Upper lobe of right lung (tissue), 1 donor: ENCODE measurements around the gene TEKT5. TPM values are rescaled to one million over a fixed set of nuclear protein-coding genes. Genes with fewer than 3 reads are reported as not detected.

Experiments used
- ATAC-seq: fragments of 200-7000 bp; cut with Tn5 transposase; one replicate; pipeline ENCODE4 v1.9.1; 2020; ENCODE audit warnings: mild to moderate bottlenecking, moderate library complexity
- DNase-seq: peaks from one replicate; pipeline ENCODE4 v3.0.0-alpha.2; 2020
- H3K27ac ChIP-seq: fragments of 200-600 bp; one replicate; pipeline ENCODE4 v1.8.0; 2022
- H3K27me3 ChIP-seq: fragments of 200-600 bp; one replicate; pipeline ENCODE4 v1.8.0; 2022; ENCODE audit warnings: mild to moderate bottlenecking
- H3K36me3 ChIP-seq: fragments of 200-600 bp; one replicate; pipeline ENCODE4 v1.8.0; 2022
- H3K4me1 ChIP-seq: fragments of 200-600 bp; one replicate; pipeline ENCODE4 v1.8.0; 2022
- H3K4me3 ChIP-seq: fragments of 200-600 bp; one replicate; pipeline ENCODE4 v1.8.0; 2022; ENCODE audit warnings: mild to moderate bottlenecking
- H3K9me3 ChIP-seq: fragments of 200-600 bp; one replicate; pipeline ENCODE4 v1.8.0; 2022
- CTCF ChIP-seq: fragments of 200-600 bp; IDR thresholded peaks from one replicate; pipeline ENCODE4 v1.8.0; 2022; ENCODE audit warnings: antibody characterized with exemption
- intact Hi-C: fragments of 100-400 bp; cut with DNase I; formaldehyde crosslinking; loops from one replicate; pipeline ENCODE4 v1.11.0; 2022
- total RNA-seq: library from RNA; stranded (reverse); fragmentation: NEBNext Ultra II Directional; extraction: Animal tissue kit (Norgen Biotek cat#: 25700); gene quantifications from one replicate; pipeline ENCODE4 v1.2.1, GENCODE V29; 2021
- donor health status: DM: no; HTN: yes; CAD: no; lungs with severe emphysema.

TEKT5 gene
- total RNA-seq, 1 donor from 2014 or later: not detected

DNA sequence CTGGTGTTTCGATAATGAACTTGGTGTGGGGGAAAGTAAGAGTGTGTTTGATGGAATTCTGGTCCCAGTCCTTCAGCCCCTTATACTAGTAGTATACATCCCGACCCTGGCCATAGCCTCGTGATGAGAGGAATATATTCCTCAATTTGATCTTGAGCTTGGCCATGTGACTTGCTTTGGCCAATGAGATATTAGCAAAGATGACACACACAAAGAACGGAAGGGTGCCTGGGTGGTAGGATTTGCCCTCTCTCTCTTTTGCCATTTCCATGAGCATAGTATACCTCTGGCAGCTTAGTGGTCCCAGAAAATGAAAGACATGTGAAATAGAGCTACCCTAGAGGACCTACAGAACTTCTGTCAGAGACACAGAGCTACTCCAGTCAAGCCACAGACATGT, 111.5 kb downstream of the TEKT5 start:
- ATAC-seq (no peak), DNase-seq (no peak)
- no peak for TF ChIP-seq CTCF
- Histone ChIP-seq H3K9me3 (no peaks in the 10 kb centered on the region), H3K4me3 (no peak overlapping the region), H3K36me3 (no peaks in the 10 kb centered on the region), H3K27ac (no peak overlapping the region), H3K4me1 (peaks cover 14% of the 10 kb centered on the region), H3K27me3 (no peaks in the 10 kb centered on the region)
- intact Hi-C loops: no loop called here

- ATAC-seq (no peak), DNase-seq (no peak)
- Histone ChIP-seq H3K27ac (peak overlapping the region; percentile 94), H3K9me3 (no peaks in the 10 kb centered on the region), H3K36me3 (no peaks in the 10 kb centered on the region), H3K4me3 (no peak overlapping the region), H3K4me1 (peaks cover 31% of the 10 kb centered on the region), H3K27me3 (no peaks in the 10 kb centered on the region)
- intact Hi-C loops: no loop called here
- TF ChIP-seq CTCF: no peak
Measured at GRCh38 chr16:10581507-10581906, 113.2 kb downstream of the TEKT5 start.

- TF ChIP-seq CTCF: no peak
Measured at GRCh38 chr16:10580883-10581247, 113.9 kb downstream of the TEKT5 start.

DNA sequence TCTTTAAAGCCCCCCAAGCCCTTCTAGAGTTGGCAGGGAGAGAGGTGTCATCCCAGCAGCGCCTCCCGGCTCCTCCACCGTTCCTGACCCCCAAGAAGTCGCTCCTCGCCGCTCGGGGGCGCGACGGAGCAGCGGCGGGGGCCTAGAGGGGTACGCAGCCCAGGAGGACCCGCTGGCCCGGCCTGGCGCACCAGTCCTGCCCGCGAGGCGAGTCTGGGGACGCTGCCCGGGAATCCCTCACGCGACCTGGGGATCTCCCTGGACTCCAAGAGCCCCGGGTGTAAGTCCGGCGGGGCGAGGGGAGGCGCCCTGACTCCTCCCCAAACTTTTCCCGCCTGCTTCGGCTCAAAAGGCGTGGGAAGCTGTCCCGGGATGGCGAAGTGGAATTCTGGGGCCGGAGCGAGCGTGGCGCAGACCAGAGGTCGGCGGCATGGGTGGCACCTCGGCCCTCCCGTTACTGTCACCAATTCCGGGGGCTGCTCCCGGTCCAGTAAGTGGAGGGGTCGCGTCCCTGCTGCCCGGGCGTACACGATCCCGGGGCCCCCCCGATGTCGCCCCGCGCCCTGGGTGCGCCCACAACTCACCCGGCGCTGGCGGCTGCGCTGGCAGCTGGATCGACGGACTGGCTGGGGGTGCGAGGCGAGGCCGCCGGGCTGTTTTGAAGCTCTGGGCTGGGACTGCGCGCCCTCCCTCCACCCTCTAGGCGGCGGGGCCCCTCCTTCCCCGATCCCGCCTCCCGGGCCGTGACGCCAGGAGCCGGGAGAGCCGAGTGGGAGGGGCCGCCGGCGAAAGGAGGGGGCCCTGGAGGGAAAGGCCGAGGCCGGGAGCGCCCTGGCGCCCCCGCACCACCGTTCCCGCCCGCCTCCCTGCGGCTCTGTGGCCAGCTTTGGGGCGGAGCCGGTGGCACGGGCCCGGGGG, 114.5 kb downstream of the TEKT5 start, which contains the start of gene EMP2:
Gene EMP2 (minus strand): TSS at position 634 of the 918 bp plus-strand sequence. CDS start 32,981 bp downstream, outside the sequence.
- no peaks in the 10 kb centered on the region for H3K36me3 ChIP-seq
- intact Hi-C loops: no loop called here
- H3K9me3 ChIP-seq: no peaks in the 10 kb centered on the region
- DNase-seq (peak; percentile 93), ATAC-seq (peak; percentile 90)
- no peaks in the 10 kb centered on the region for H3K27me3 ChIP-seq
- peak; percentile 54 for TF ChIP-seq CTCF
- peak within 1 kb of the TSS; percentile 94 for H3K27ac ChIP-seq
- H3K4me1 ChIP-seq: peaks cover 43% of the 10 kb centered on the region
- peak within 1 kb of the TSS; percentile 69 for H3K4me3 ChIP-seq

More at GRCh38 chr16:10580883-10581247, 113.9 kb downstream of the TEKT5 start:
- Histone ChIP-seq H3K36me3 (no peaks in the 10 kb centered on the region), H3K27me3 (no peaks in the 10 kb centered on the region), H3K4me3 (peak overlapping the region; percentile 69), H3K9me3 (no peaks in the 10 kb centered on the region), H3K4me1 (peaks cover 37% of the 10 kb centered on the region), H3K27ac (peak overlapping the region; percentile 94)
- intact Hi-C loops: no loop called here
- no peak for DNase-seq
- no peak for ATAC-seq

DNA sequence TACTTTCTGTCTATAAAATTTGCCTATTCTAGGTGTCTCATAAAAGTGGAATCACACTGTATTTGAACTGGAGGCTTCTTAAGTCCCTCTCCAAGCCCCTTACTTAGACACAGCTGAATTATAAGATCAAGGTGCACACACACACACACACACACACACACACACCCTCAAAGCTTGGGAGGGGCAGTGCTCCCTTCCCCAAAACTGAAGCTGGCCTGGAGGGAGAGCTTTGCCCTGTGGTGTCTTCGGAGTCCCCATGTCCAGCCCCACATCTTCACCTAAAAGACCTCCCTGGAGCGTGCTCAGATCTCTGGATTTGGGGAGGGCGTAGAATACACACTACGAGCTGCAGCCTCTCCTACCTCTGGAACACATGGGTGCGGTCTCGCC, 115.2 kb downstream of the TEKT5 start:
- Histone ChIP-seq H3K27ac (peak overlapping the region; percentile 94), H3K36me3 (no peaks in the 10 kb centered on the region), H3K4me3 (peak overlapping the region; percentile 69), H3K9me3 (no peaks in the 10 kb centered on the region), H3K4me1 (peaks cover 46% of the 10 kb centered on the region), H3K27me3 (no peaks in the 10 kb centered on the region)
- DNase-seq (no peak), ATAC-seq (peak; percentile 0)
- intact Hi-C loops: no loop called here
- no peak for TF ChIP-seq CTCF
